OCI-LY1 (cell line): ENCODE data around the gene FGFR2.

ENCODE experiments used
- H2AFZ ChIP-seq: fragments of 200-600 bp; sonication (generic), shearing (Covaris generic); 2 replicates; pipeline ENCODE4 v1.6.0; 2014; ENCODE audit warnings: antibody characterized with exemption, mild to moderate bottlenecking, low read length
- H3F3A ChIP-seq: fragments of 200-600 bp; sonication (generic), shearing (Covaris generic); 2 replicates; pipeline ENCODE4 v1.6.0; 2014; ENCODE audit warnings: mild to moderate bottlenecking, antibody characterized with exemption, low read length, moderate library complexity; ENCODE audit not compliant: insufficient read depth
- H3K27ac ChIP-seq: fragments of 200-600 bp; sonication (generic); 2 replicates; pipeline ENCODE4 v1.5.1; 2014; ENCODE audit warnings: low read length, mixed run types, mild to moderate bottlenecking, low read depth; ENCODE audit not compliant: poor library complexity, severe bottlenecking
- H3K27me3 ChIP-seq: fragments of 200-600 bp; sonication (generic); 2 replicates; pipeline ENCODE4 v1.6.0; 2014; ENCODE audit warnings: antibody characterized with exemption, mild to moderate bottlenecking, low read length, moderate library complexity; ENCODE audit not compliant: insufficient read depth
- H3K36me3 ChIP-seq: fragments of 200-600 bp; sonication (generic); 2 replicates; pipeline ENCODE4 v1.6.1; 2014; ENCODE audit warnings: mild to moderate bottlenecking, antibody characterized with exemption, low read length, moderate library complexity, mixed read lengths; ENCODE audit not compliant: insufficient read depth
- H3K4me1 ChIP-seq: fragments of 200-600 bp; sonication (generic); 2 replicates; pipeline ENCODE4 v1.5.1; 2014; ENCODE audit warnings: mild to moderate bottlenecking, low read length, moderate library complexity; ENCODE audit not compliant: insufficient read depth, severe bottlenecking
- H3K4me2 ChIP-seq: fragments of 200-600 bp; sonication (generic), shearing (Covaris generic); 2 replicates; pipeline ENCODE4 v1.6.1; 2014; ENCODE audit warnings: low read length
- H3K4me3 ChIP-seq: fragments of 200-600 bp; sonication (generic); 2 replicates; pipeline ENCODE4 v1.5.1; 2014; ENCODE audit warnings: low read length, low read depth, mild to moderate bottlenecking, mixed read lengths; ENCODE audit not compliant: poor library complexity, severe bottlenecking
- H3K79me2 ChIP-seq: fragments of 200-600 bp; shearing (Covaris generic); 2 replicates; pipeline ENCODE4 v1.6.1; 2016; ENCODE audit warnings: mixed run types, low read length, mixed read lengths; ENCODE audit not compliant: insufficient read depth
- H3K9ac ChIP-seq: fragments of 200-600 bp; sonication (generic), shearing (Covaris generic); 2 replicates; pipeline ENCODE4 v1.6.1; 2014; ENCODE audit warnings: mild to moderate bottlenecking, low read length, mixed read lengths
- H3K9me2 ChIP-seq: fragments of 200-600 bp; sonication (generic), shearing (Covaris generic); 2 replicates; pipeline ENCODE4 v1.6.1; 2014; ENCODE audit warnings: low read depth, mild to moderate bottlenecking, low read length, mixed read lengths
- H3K9me3 ChIP-seq: fragments of 200-600 bp; shearing (Covaris generic); 2 replicates; pipeline ENCODE4 v1.6.1; 2014; ENCODE audit warnings: low read length, mixed read lengths
- H4K20me1 ChIP-seq: fragments of 200-600 bp; sonication (generic), shearing (Covaris generic); 2 replicates; pipeline ENCODE4 v1.6.0; 2016; ENCODE audit warnings: mild to moderate bottlenecking, low read length; ENCODE audit not compliant: insufficient read depth
- CTCF ChIP-seq: fragments of 200-600 bp; sonication (generic), shearing (Covaris generic); IDR thresholded peaks from 2 replicates; pipeline ENCODE4 v1.5.1; 2017; ENCODE audit warnings: mild to moderate bottlenecking, antibody characterized with exemption, low read length, moderate library complexity, mixed read lengths
- EZH2 ChIP-seq: fragments of 200-600 bp; sonication (generic), shearing (Covaris generic); IDR thresholded peaks from 2 replicates; pipeline ENCODE4 v1.8.0; 2017; ENCODE audit warnings: borderline replicate concordance, mixed run types, mild to moderate bottlenecking, antibody characterized with exemption, low read length, moderate library complexity, mixed read lengths

FGFR2 gene

DNA sequence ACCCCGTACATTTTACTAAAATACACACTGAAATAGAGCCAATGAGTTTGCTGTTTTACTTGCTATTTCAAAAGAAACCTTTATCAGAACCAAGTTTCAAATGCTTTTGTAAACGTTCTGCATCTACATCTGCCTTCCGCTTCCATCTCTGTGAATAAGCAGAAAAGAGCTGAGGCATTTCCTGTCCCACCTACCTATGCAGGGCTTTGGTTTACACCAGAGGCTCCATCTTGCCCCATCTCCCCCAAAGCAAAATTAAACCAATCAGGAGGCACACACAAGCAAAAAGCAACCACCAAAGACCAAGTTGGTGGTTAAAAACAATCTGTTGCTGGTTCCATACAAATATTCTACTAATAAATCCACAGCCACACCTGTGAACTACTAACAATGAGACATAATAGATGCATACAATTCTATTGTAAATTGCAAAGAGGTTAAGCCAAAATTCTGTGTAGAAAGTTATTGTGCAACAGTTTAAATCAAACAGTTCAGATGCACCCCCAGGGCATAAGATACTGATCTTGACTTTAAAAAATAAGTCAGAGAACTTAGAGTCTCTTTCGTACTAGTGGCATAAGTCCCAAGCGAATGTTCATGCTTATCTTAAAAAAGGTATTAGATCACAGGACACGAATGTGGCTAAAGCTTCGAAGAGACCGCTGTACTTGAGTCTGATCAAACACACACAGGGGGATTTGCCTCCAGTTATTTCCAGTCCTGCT, 83.9 kb downstream of the FGFR2 start:
- Histone ChIP-seq H3K4me3 (no peak overlapping the region), H2AFZ (no peak overlapping the region), H3K9me3 (no peaks in the 10 kb centered on the region), H3K36me3 (no peaks in the 10 kb centered on the region), H3K9me2 (no peaks in the 10 kb centered on the region), H3K4me2 (no peak overlapping the region), H3K27ac (no peak overlapping the region), H4K20me1 (no peaks in the 10 kb centered on the region), H3K9ac (no peak overlapping the region), H3K27me3 (no peaks in the 10 kb centered on the region), H3K4me1 (peaks cover 8% of the 10 kb centered on the region), H3F3A (no peaks in the 10 kb centered on the region), H3K79me2 (no peaks in the 10 kb centered on the region)
- no peak for TF ChIP-seq CTCF
- no peak for TF ChIP-seq EZH2

DNA sequence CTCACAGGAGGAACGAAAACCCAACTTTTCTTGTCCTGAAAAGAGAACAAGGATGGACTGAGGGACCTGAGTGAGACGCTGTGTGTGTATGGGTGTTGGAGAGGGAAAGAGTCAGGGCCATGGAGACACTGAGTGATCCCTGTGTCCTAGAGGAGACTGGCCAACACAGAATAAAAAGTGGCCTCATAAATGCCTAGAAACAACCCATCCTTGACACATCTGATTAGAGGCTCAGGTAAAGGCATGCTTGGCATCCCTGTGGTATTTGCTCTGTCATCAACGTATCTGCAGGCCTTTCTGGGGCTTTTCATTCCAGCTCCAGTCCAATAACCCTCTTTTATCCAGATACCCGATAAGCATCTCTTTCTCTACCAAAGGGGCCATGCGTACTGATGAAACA, 86.3 kb downstream of the FGFR2 start:
- Histone ChIP-seq H3K9me2 (no peaks in the 10 kb centered on the region), H3K79me2 (no peaks in the 10 kb centered on the region), H3F3A (no peaks in the 10 kb centered on the region), H3K4me3 (no peak overlapping the region), H3K9me3 (no peaks in the 10 kb centered on the region), H3K36me3 (no peaks in the 10 kb centered on the region; the same call in 1 of the 2 replicates), H3K27me3 (no peaks in the 10 kb centered on the region), H3K4me2 (no peak overlapping the region), H4K20me1 (no peaks in the 10 kb centered on the region), H3K27ac (no peak overlapping the region), H3K4me1 (peaks cover 4% of the 10 kb centered on the region), H2AFZ (no peak overlapping the region), H3K9ac (no peak overlapping the region)
- TF ChIP-seq EZH2 (no peak), CTCF (no peak)

GRCh38 chr10:121511460-121511859, 86.8 kb downstream of the FGFR2 start:
- Histone ChIP-seq H3K9ac (no peak overlapping the region), H2AFZ (no peak overlapping the region), H3K4me2 (no peak overlapping the region), H3K9me2 (no peaks in the 10 kb centered on the region), H3K27me3 (no peaks in the 10 kb centered on the region), H3K27ac (no peak overlapping the region), H3K79me2 (no peaks in the 10 kb centered on the region), H3K9me3 (no peaks in the 10 kb centered on the region), H3K4me3 (no peak overlapping the region), H4K20me1 (no peaks in the 10 kb centered on the region), H3F3A (no peaks in the 10 kb centered on the region), H3K4me1 (no peaks in the 10 kb centered on the region), H3K36me3 (no peaks in the 10 kb centered on the region; the same call in 1 of the 2 replicates)
- TF ChIP-seq CTCF: no peak
- no peak for TF ChIP-seq EZH2
